ENCODE data around the gene DYTN.
"Not testable (repeated sequence)": the region's sequence is repeated elsewhere in the genome, so short reads cannot be mapped to it uniquely, and the experiment has no call there.

The DYTN gene, protein sequence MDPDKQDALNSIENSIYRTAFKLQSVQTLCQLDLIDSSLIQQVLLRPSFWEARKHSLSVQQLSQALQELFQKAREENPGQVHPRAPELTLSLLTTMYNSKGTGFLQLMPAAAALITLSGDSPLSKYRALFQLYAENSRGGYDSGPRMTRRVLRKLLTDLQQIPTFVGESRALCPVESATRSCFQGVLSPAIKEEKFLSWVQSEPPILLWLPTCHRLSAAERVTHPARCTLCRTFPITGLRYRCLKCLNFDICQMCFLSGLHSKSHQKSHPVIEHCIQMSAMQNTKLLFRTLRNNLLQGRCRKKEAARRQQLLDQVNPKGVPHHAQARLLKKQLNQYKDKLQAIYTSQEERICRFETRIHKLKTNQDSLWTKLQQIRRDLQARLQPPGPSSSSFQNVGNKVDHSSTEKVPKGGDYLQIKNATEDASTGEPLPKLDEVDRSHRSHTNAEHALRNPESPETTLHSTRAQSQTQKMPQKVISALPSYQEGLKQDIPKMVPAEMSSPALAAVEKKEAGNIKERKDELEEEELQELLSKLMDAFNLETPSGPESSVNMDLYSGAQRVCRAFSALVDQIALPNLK

DNA sequence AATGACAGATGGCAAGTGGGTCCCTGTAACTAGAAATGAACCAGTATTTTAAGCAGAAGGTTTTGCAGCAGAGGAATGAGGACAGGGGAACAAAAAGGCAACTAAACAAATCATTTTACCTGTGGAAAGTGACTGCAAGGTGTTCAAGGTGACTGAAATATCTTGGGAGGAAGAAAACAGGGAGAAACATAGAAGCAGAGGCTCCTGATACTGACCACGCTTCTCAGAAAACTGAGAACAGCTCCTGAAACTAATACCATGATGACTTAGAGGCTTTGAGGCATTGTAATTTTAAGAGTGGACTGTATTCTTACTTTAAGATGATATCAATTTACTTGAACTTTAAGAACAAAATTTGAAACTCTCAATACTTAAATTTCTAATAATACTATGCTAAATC lies at the start of gene DYTN:
DYTN (minus strand) TSS at position 101 of the 400 bp plus-strand sequence. CDS start 117 bp downstream, outside the sequence.
- DNase-seq: no peak

DNA sequence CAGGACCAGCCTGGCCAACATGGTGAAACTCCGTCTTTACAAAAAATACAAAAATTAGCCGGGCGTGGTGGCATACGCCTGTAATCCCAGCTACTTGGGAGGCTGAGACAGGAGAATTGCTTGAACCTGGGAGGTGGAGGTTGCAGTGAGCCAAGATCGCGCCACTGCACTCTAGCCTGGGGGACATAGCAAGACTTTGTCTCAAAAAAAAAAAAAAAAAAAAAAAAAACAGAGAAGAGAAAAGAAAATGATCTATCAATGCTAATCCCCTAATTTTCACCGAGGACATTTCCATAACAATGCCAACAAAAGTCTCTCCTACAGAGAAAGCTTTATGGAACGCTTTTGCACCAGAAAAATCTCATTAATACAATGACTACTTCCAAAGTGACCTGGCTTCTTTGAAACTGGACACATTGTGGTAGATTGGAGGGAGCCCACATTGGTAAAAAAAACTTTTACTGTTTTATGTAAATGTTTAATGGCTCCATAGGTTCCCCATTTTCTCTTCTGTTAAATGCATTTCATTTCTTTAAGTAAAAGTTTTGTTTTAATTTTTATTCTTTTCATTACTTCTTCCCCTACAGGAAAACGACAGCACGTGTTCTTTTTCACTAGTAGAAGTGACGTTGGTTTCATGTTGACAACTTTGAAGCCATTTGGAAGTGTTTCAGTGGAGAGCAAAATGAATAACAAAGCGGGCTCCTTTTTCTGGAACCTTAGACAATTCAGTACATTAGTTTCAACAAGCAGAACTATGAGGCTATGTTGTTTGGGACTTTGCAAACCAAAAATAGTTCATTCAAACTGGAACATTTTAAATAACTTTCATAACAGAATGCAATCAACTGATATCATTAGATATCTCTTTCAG lies 48.1 kb upstream of the DYTN start:
- no peak for DNase-seq

DNA sequence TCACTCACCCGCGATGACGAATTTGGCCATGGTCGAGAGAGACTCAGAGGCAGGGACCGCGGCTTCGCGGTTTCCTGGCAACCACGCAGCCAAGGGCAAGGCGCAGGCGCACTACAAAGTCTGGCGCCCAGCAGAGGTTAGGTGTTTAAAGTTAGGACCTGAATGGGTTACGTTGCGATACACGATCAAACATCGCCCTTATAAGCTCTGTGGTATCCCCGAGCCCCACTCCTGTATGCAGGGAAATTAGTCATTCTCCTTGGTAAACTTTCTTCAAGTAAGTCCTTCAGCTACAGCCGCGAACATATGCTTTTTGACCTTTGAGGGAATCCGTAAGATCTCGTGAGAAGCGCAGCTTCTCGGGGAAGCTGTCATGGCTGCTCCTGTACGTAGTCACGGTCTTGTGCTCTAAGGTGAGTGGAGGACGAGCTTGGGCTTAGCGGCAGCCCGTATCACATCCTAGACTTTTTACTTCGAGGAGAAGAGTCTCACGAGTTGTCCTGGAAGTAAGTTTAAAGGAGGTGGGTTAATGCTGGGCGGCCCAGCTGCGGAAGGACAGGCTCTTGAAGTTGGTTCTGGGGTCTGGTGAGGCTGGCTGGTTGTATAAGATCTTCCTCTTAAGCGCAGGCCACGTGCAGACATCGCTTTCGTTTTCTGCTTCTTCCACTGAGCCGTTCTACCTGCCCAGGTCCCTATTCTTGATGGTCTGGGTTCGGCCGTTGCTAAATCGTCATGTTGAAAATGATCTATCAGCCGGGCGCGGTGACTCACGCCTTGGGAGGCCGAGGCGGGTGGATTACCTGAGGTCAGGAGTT lies 47.3 kb upstream of the DYTN start, which contains the start of the genes FASTKD2 and MDH1B:
FASTKD2 (plus strand) TSS at position 365 of the 815 bp plus-strand sequence. CDS start 1,088 bp downstream, outside the sequence.
MDH1B (minus strand) TSS at position 87 of the 815 bp plus-strand sequence; CDS start at position 30, 57 bp downstream.
- peak; percentile 90 for DNase-seq

DNA sequence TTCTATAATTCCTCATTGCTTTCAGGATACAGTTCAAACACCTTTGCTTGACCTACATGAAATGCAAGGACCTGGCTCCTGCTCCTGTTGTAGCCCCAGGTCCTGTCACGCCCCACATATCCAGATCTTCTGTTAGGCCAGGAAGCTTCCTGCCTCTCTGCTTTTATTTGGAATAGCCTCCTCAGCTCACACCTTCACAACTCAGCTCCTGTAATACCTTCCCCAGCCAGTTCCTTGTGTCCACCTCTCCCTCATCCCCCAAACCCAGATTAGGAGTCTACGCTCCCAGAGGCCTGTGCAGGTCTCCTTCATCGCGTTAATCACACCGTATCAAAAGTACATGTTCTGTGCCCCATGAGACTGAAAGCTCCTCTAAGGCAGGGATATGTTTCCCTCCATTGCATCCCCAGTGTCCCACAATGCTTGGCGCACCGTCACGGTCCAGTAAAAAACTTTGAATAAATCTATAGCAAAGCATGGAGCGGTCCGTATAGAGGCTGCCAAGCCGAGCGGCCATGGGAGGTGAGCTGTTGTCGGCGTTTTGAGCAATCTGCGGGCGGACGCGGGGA lies 46.6 kb upstream of the DYTN start:
- DNase-seq: no peak

DNA sequence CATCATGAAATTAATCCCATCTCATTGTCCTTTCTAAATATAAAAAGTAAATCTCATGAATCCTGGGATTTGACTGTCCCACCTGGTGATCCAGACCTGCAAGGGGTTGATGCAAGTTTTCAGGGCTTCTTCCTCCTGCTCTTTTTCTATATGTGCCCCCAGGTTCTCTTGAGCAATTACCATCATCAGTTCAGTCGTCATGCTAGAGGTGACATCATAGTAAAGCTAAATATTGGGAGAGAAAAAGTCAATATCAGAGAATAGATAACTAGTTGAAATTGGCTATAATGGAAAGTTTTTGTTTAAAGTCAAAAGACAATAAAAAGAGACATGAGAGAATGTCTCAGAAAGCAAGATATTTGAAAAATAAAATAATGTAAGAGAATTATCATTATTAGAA lies 38.6 kb upstream of the DYTN start:
- no peak for DNase-seq

DNA sequence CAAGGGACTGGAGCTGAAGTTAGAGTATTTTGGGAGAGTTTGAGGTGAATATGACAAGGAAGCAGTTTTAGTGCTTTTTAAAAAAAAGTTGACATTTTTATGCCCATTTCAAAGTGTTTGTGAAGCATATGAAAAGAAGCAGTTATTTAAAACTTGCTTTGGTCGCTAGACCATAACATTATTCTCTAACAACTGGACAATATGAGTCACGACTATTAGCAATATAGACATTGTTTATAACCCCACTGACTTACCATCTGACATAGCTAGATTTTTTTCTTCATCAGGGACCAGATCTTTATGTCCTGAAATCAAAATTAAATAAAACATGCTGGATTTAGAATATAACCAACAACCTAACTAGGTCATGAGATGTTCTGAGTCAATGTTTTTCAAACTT lies 22.6 kb upstream of the DYTN start:
- no peak for DNase-seq

DNA sequence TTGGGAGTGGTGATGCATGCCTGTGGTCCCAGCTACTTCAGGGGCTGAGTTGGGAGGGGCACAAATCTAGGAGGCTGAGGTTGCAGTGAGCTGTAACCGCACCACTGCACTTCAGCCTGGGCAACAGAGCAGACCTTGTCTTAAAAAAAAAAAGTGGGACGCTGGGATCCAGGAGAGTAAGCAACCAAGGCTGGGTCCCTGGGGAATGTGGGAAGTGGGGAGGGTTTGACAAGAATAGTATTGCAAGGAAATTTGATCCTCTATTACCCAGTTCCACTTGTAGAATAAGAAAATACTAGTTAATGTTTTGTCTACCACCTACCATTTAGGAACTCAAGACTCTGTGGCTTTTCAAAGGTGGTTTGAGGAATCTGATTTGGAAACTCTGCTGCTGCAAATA lies 21.1 kb upstream of the DYTN start:
- no peak for DNase-seq

DNA sequence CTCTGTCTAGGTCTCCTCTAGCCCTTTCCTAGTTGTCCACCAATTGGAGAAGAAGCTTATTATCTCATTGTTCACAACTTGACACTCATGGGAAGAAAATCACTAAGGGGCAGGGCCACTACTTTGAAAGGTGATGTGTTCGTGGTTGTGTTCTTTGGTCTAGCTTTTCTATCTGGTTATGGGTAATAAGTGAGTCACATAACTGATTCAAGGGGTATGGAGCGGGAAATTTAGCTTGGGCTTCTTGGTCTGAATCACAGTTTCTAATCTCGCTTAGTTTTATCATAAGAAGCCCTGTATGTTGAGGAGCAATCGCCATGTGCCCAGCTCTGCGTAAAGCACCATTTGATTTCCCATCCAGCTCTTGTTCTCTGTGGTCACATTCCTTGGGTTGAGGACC lies 18.7 kb upstream of the DYTN start:
- no peak for DNase-seq

DNA sequence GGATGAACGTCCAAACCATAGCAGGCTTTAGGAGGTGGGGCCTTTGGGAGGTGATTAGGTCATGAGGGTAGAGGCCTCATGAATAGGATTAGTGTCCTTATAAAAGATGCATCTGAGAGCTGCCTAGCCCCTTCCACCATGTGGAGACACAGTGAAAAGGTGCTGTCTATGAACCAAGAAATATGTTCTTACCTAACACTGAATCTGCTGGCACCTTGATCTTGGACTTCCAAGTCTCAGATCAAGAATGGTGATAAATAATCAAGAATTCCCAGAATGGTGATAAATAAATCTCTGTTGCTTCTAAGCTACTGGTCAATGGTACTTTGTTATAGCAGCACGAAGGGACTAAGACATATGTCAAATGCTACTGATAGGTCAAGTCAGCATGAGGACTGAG lies 15.1 kb upstream of the DYTN start:
- DNase-seq: no peak

DNA sequence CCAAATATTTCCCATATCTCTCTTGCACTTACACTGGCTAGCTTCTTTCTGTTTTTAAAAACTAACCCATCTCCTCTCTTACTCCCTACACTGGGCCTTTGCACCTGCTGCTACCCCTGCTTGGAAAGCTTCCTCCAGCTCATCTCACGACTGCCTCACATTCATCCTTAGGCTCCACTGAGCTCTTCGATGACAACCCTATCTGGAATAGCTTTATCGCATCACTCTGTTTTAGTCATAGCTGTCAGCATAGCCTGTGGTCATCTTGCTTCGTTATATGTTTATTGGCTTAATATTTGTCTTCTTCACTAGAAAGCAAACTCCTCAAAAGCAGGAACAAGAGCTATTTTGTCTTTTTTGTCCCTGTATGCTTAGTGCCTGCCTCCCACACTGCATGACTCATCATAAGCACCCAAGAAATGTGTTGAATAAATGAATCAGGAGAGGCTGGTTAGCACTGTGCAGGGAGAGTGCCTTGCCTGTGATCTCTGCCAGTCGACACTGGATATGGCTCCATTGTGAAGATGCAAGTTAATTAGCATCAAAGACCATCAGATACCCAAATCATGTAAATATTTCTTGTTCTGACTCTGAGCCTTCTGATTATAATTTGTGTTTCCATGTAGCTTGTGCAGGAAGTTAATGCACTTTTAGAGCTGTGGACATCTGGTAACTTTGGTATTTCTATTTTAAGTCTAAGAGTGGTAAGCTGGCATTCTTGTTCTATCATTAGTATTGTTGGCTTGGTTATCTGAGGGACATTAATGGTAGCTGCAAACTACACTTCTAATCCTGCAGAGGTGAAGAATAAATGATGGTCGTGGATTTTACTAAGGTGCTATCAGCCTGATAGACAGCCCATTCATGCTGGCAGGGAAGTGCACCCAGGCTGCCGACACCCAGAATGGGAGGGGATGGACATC lies 10.3 kb upstream of the DYTN start:
- DNase-seq: no peak

DNA sequence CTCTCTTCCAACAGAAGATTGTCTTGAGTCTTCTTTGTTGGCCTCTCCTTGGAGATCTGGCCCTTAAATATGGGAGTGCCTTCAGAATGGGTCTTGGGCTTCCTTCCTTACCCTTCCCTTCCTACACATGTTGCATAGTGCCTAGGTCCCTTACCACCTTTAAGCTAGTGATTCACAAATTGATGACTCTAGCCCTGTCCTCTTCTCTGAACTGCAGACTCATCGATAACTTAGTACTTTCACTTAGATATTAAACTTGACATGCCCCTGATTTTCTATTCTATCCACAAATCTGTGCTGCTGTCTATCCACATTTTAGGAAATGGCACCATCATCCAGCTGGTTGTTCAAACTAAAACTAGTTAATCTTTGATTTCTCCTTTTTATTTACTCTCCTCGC lies 9.1 kb upstream of the DYTN start:
- no peak for DNase-seq

DNA sequence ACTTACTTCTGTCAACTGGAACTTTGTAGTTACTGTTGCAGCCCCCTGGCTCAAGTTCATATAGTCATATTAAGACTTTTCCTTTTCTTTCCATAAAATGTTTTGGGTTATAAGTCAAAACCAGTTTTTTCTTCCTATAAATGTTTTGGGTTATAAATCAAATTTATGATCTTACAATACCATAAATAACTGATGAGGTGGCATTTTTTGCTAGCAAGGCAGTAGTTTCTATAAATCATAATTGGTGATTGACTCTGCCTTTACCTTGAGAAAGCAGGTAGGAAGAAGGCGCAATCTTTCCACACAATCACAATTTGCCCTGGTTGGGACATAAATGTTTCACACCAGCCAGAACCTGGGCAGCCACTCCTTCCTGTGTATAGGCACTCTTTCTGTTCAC lies 5.1 kb upstream of the DYTN start:
- no peak for DNase-seq

DNA sequence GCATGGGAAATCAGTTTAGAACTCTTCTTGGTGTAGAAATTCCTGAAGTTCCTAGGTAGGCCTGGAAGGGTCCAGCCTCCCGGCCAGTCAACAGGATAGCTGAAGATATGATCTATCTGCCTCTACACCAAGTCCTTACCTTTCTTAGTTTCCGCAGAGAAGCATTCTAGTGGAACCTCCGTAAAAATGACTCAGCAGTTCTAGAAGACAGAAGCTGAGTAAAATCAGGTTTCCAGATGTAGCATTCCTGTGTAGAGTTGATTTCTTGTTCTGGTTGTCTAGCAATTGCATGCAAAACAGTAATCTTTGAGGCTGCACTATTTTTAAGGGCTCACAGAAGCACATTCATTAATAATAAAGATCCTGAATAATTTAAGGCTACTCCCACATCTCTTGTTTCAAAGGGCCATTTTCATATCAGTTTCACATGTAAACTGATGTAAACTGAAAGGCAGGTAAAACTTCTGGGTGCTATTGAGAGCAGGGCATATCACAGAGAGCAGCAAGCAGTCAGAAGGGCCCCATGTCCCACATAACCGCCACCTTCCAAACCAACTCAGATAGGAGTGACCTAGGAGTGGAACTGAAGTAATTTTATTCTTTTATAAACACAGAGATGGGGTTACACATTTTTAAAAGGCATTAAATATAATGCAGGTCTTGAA lies 3.2 kb upstream of the DYTN start:
- DNase-seq: no peak

DNA sequence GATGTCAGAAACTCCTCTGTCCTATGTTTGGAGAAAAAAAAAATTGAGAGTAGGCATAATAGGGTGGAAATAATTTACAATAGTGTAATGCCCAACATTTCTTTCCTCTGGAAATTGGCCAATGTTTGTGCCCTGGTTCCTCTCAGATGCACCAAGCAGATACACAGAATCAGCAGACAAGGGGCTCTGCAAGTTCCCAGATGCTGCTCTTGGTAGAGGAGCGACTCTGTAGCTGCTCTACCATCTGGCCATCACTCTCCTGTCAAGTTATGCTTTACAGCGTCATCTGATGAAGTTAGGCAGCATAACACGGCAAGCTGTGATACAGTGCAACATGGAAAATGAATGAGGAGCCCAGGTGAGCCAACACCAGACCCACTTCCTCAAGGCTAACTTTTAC lies 1.6 kb downstream of the DYTN start:
- no peak for DNase-seq

DNA sequence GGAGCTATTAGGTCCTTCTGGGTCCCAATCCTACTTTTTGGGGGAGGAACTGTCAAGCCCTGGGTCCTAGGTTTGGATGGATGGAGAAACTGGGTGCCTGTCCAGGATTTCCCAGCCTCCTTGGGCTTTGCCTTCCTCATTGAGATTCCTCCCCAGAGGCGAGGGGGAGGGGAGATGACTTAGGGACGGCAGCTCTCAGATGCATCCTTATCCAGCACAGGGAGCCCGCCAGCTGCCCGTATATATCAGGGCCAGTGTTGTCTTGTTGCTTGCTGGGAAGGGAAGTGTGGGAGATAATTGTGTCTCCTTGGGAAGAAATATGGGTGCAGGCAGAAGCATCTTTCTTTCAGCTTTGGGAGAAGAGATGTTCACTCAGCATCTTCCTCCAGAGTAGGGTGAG lies 3.0 kb downstream of the DYTN start:
- DNase-seq: not testable (repeated sequence)

DNA sequence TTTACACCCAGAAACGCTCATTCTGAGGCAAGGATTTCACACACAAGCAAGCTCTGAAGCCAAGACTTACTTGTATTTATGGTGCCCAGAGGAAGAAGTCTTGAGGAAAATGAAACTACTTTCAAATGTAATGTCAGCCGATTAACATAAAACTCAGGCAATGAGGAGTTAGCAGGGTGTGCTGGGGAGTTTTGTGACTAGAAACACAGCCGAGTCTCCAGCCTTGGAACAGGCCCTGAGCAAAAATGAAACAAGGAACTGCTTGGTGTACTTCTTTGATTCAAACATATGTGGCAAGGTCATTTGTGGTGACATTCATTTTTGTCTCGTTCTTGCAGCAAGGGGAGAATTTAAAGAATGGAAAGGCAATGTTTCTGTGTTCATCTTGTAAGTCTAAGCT lies 4.5 kb downstream of the DYTN start:
- DNase-seq: no peak

DNA sequence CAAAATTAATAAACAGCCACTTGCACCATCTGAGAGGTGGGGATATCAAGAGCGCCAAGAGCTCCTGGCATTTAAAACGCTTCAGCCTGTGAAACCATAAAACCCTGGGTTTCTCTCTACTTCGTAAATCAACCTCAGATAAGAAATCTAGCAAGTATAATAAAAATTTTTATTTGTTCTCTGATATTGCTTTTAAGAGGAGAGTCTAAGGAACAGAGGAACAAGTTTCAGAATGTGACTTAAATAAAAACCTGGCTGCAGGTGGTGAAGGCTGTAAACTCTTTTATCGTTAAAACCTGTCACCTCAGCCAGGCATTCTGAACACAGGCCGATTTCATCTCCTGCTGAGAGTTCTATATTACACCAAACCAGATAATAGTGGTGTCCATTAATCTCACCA lies 9.9 kb downstream of the DYTN start:
- no peak for DNase-seq

DNA sequence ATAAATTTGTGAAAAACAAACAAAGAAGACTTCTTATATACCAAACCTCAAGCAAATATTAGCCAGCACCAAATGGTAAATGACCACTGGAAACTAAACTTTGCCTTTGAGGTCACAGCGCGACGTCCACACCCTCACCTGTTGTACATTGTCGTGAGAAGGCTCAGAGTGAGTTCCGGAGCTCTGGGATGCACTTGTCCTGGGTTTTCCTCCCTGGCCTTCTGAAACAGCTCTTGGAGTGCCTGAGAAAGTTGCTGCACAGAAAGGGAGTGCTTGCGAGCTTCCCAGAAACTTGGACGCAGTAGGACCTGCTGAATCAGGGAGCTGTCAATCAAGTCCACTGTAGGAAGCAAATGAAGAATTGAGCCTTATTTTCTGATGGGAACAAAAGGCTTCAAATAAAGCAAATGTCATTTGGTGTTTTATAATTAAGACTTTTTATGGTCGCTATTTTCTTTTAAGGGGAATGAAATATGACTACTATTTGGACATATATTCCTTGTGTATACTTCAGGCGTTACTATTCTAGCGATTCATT lies 11.0 kb downstream of the DYTN start:
- DNase-seq: no peak

DNA sequence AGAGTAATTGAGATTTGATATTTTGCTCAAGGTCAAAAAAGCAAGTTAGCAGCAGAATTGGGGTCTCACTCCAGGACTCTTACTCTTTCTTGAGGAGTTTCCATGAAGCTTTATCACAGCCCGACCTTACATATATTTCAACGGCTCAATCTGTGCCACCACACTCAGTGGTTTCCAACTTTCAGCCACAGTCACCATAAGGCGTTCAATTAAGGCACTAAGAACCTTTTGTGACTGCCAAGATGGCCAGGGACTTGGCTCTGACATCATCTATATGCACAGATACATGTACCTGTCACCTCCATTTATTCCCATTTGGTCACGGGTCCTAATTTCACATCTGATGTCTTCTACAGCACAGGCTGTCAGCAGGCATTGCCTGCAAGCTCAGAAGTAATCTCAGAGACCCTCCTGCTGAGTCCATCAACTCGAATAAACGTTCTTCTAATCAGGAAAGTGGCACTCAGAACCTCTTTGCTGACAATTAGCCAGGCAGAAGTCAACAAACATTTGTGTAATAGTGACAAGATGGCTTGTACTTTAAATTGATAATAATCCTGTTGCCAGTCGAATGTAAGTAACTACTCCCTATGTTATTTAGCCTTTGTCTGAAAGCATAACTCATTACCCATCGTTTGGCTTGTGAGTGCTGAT lies 16.1 kb downstream of the DYTN start:
- DNase-seq: peak; percentile 75

DNA sequence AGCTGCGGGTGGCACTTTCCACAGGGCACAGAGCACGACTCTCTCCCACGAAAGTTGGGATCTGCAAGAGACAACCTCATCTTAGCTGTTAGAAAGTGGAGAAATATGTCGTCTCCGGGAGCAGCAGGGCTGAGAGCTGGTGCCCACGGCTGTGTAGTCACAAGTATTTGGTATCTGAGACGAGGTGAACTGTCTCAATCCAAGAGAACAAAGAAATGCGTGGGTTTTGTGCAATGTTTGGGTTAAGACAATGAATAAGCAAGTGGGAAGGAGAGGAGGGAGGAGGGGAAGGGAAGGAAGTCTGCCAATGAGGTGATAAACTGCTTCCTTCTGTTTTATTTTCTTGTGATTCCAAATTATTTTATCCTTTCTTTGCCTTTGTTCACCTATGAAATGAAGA lies 18.0 kb downstream of the DYTN start:
- DNase-seq: no peak

Data from NCI-H748 treated with DMSO at 0.1 percent for 48 hours (cell line).